DMS 273 (cell line): Measurements from ENCODE around the gene HLA-DQB2.
"Not testable (repeated sequence)": the region's sequence is repeated elsewhere in the genome, so short reads cannot be mapped to it uniquely, and the experiment has no call there.

Experiments used
- DNase-seq: peaks from one replicate; lab custom pipeline; 2025; ENCODE audit not compliant: unreplicated experiment; lab: John Stamatoyannopoulos, UW

The HLA-DQB2 gene

GRCh38 chr6:32752580-32752979 lies 10.8 kb downstream of the HLA-DQB2 start:
- no peak for DNase-seq

- not testable (repeated sequence) for DNase-seq
Observed at GRCh38 chr6:32745649-32746048, 17.7 kb downstream of the HLA-DQB2 start.

- DNase-seq = no peak
Observed at GRCh38 chr6:32744776-32745175, 18.6 kb downstream of the HLA-DQB2 start.

- DNase-seq = no peak
Observed at GRCh38 chr6:32742374-32742773, 21.0 kb downstream of the HLA-DQB2 start.

GRCh38 chr6:32741031-32741960 lies 22.0 kb downstream of the HLA-DQB2 start, which contains the start of gene HLA-DQA2:
Gene HLA-DQA2, plus strand, starts transcription at chr6:32741391. Its CDS starts 53 bp downstream, at chr6:32741444.
- no peak for DNase-seq

- DNase-seq = no peak
Observed at GRCh38 chr6:32738126-32738525, 25.2 kb downstream of the HLA-DQB2 start.

GRCh38 chr6:32718879-32719278 lies 44.5 kb downstream of the HLA-DQB2 start:
- no peak for DNase-seq

- DNase-seq = no peak
Observed at GRCh38 chr6:32716396-32716795, 46.9 kb downstream of the HLA-DQB2 start.

- no peak for DNase-seq
Observed at GRCh38 chr6:32713241-32713640, 50.1 kb downstream of the HLA-DQB2 start.

- no peak for DNase-seq
Observed at GRCh38 chr6:32709625-32710024, 53.7 kb downstream of the HLA-DQB2 start.
